Measurements from ENCODE around the gene SIK1.

DNA sequence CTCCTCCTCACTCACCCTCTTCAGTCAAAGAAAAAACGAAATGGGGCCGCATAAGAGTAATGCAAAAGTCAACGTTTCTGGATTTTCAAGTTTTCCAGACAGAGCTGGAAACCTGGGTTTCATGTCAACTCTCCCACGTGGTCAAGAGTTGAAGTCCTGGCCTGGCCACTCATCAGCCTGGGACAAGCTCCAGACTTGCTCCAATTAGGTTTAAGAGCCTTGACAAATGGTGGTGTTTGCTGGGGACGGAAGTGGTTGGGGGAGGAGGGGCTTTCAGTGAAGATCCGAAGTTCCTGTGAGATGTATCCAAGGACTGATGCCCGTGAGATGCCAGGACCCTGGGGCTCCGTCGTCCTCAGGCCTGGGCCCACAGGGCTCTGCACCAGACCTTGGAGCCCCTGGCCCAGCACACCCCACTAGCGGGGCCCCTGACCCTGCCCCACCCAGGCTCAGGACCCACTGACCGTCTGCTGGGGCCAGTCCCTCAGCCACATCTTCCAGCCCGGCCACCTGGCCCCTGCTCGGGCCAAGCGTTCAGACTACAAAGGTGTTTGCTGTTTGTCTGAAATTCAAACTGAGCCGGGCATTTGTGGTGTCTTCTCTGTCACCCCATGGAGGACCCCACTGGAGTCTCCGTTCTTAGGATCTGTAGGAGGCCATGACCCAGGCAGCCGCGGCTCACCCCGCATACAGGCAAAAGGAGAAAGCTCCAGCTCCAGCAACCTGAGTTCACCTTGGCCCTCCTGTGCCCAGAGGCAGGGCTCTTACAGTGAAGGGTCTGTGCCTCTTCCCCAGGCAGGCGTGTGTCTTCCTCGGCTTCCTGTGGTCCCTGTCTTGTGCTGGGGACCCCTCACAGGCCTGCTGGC, 53.3 kb downstream of the SIK1 start:
- TF ChIP-seq CTCF (optimal IDR thresholded peaks at IDR 0.05 in 1 of 3, IDR thresholded peaks at IDR 0.05 in 1 of 3, conservative IDR thresholded peaks at IDR 0.05 in 1 of 3; ENCODE audit: extremely low read depth in 1 of 3, insufficient read depth in 2 of 3, low read length in 3 of 3) (no peak), EZH2 (IDR thresholded peaks at IDR 0.05; ENCODE audit: low read length) (no peak)
